HepG2 (cell line): Measurements from ENCODE around the gene NGB. TPM values are rescaled to one million over a fixed set of nuclear protein-coding genes. Genes with fewer than 3 reads are reported as not detected.

Source experiments
- ATAC-seq: fragments of 200-7000 bp; cut with Tn5 transposase; 3 replicates; pipeline ENCODE4 v1.9.1; 2020; ENCODE audit warnings: mild to moderate bottlenecking, moderate library complexity
- BruUV-seq: library from RNA; stranded (reverse); fragments of 400-500 nt; replicated peaks from 2 replicates; lab custom pipeline; 2021; lab: Mats Ljungman, UMichigan
- CTCF ChIA-PET: fragments of 300-600 bp; formaldehyde crosslinking; extraction: SDS; loops from one replicate; lab custom pipeline; 2021; ENCODE audit warnings: low total read pairs, inconsistent platforms, low intra/inter-chr PET ratio; lab: Yijun Ruan, JAX
- POLR2A ChIA-PET: fragments of 350-600 bp; sonication (Branson Sonifier 250); formaldehyde crosslinking; loops from one replicate; lab custom pipeline; 2020; ENCODE audit warnings: antibody characterized with exemption, inconsistent platforms; lab: Yijun Ruan, JAX
- DNase-seq: peaks from one replicate; pipeline ENCODE4 v3.0.0-alpha.2; 2015; ENCODE audit warnings: low spot score
- FAIRE-seq: peaks from 3 replicates; lab custom pipeline; 2011; peaks lifted over from hg19 to GRCh38; lab: Jason Lieb, UNC
- H2AFZ ChIP-seq: one replicate; pipeline ENCODE4 v1.6.1; 2011; ENCODE audit warnings: low read length, inconsistent platforms
- H3K27ac ChIP-seq: fragments of 300-600 bp; 3 replicates; pipeline ENCODE4 v1.8.0; 2011; ENCODE audit warnings: mixed run types, mild to moderate bottlenecking, mixed read lengths, low read length, inconsistent platforms; ENCODE audit not compliant: insufficient read depth; ENCODE audit errors: extremely low read length
- H3K27me3 ChIP-seq, 2 experiments: fragments of 200-600 bp in 1 of 2; 2 replicates in 1 of 2; 3 replicates in 1 of 2; pipeline versions ENCODE4 v1.6.0 to v1.8.0; 2011; ENCODE audit warnings: low read length in 2 of 2, mild to moderate bottlenecking in 2 of 2, moderate library complexity in 2 of 2, inconsistent platforms in 1 of 2; ENCODE audit not compliant: insufficient read depth in 2 of 2, control insufficient read depth in 1 of 2
- H3K36me3 ChIP-seq, 2 experiments: fragments of 200-600 bp in 1 of 2; replicated peaks in 1 of 2; 2 replicates in 1 of 2; 3 replicates in 1 of 2; pipeline versions ENCODE4 v1.5.1 to v1.8.0; 2011; ENCODE audit warnings: low read length in 2 of 2, inconsistent platforms in 1 of 2; ENCODE audit not compliant: insufficient read depth in 2 of 2, control insufficient read depth in 1 of 2
- H3K4me1 ChIP-seq: 2 replicates; pipeline ENCODE4 v1.5.1; 2012; ENCODE audit warnings: low read length, inconsistent platforms; ENCODE audit not compliant: insufficient read depth
- H3K4me2 ChIP-seq: 2 replicates; pipeline ENCODE4 v1.6.0; 2011; ENCODE audit warnings: low read depth, low read length, inconsistent platforms
- H3K4me3 ChIP-seq, 3 experiments: fragments of 200-600 bp in 1 of 3; sonication (generic), shearing (Covaris generic) in 1 of 3; replicated peaks in 1 of 3; 2 replicates each; pipeline ENCODE4 v1.5.1; 2011 to 2016; ENCODE audit warnings: low read length in 3 of 3, inconsistent platforms in 2 of 3, low read depth in 2 of 3, mild to moderate bottlenecking in 2 of 3, control low read depth in 1 of 3, mixed read lengths in 1 of 3; ENCODE audit not compliant: insufficient read depth in 1 of 3
- H3K79me2 ChIP-seq: one replicate; pipeline ENCODE4 v1.6.1; 2011; ENCODE audit warnings: low read length, inconsistent platforms; ENCODE audit not compliant: insufficient read depth
- H3K9ac ChIP-seq: 2 replicates; pipeline ENCODE4 v1.6.0; 2011; ENCODE audit warnings: mild to moderate bottlenecking, low read depth, low read length, inconsistent platforms; ENCODE audit not compliant: insufficient read depth
- H3K9me3 ChIP-seq: 2 replicates; pipeline ENCODE4 v1.5.1; 2012; ENCODE audit warnings: mild to moderate bottlenecking, low read length
- H4K20me1 ChIP-seq: 2 replicates; pipeline ENCODE4 v1.6.0; 2011; ENCODE audit warnings: inconsistent platforms, mild to moderate bottlenecking, low read length, moderate library complexity; ENCODE audit not compliant: insufficient read depth
- CENPT ChIP-seq: sonication (generic); formaldehyde crosslinking; IDR thresholded peaks from 2 replicates; pipeline ENCODE4 v1.8.0; 2022; ENCODE audit warnings: low read depth, mild to moderate bottlenecking, moderate library complexity, missing genetic modification reagents
- HMG20A ChIP-seq: IDR thresholded peaks from 2 replicates; pipeline ENCODE4 v1.6.1; 2016; ENCODE audit warnings: borderline replicate concordance
- HNF4G ChIP-seq, 2 experiments: sonication (generic) in 1 of 2; formaldehyde crosslinking in 1 of 2; IDR thresholded peaks; 2 replicates each; pipeline versions ENCODE4 v1.4.0 to v1.6.1; 2011 to 2020; ENCODE audit warnings: borderline replicate concordance in 2 of 2, low read depth in 2 of 2, mild to moderate bottlenecking in 2 of 2, low read length in 1 of 2, missing genetic modification reagents in 1 of 2, moderate library complexity in 1 of 2
- HOXA7 ChIP-seq: sonication (generic); formaldehyde crosslinking; IDR thresholded peaks from 2 replicates; pipeline ENCODE4 v1.8.1; 2022; ENCODE audit warnings: mild to moderate bottlenecking, missing genetic modification reagents, moderate library complexity
- NR2F2 ChIP-seq: IDR thresholded peaks from 2 replicates; pipeline ENCODE4 v1.6.1; 2012; ENCODE audit warnings: low read depth, inconsistent platforms, borderline replicate concordance
- SNAPC4 ChIP-seq: sonication (generic); formaldehyde crosslinking; IDR thresholded peaks from 2 replicates; pipeline ENCODE4 v1.4.0; 2020; ENCODE audit warnings: mild to moderate bottlenecking, missing genetic modification reagents
- ZFP41 ChIP-seq: sonication (generic); formaldehyde crosslinking; IDR thresholded peaks from 2 replicates; pipeline ENCODE4 v1.4.0; 2020; ENCODE audit warnings: mild to moderate bottlenecking, missing genetic modification reagents, borderline replicate concordance
- ZFY ChIP-seq: sonication (generic); formaldehyde crosslinking; IDR thresholded peaks from 2 replicates; pipeline ENCODE4 v1.4.0; 2020; ENCODE audit warnings: missing genetic modification reagents
- ZNF75D ChIP-seq: sonication (generic); formaldehyde crosslinking; IDR thresholded peaks from 2 replicates; pipeline ENCODE4 v1.8.1; 2023; ENCODE audit warnings: missing genetic modification reagents, mild to moderate bottlenecking, borderline replicate concordance
- WGBS: methylation state at CpG from one replicate; pipeline ENCODE4 v1.1.6; 2017; ENCODE audit warnings: low lambda C conversion rate; 5-methylcytosine and 5-hydroxymethylcytosine counted together
- in situ Hi-C: cut with HindIII; loops from 2 replicates; pipeline ENCODE4 v1.10.0; 2017; ENCODE audit warnings: low pct_unique_long_range_greater_than_20kb; ENCODE audit not compliant: extremely low pct_ligation_motif_present
- intact Hi-C: fragments of 100-400 bp; cut with micrococcal nuclease; formaldehyde crosslinking; loops from one replicate; pipeline ENCODE4 v1.10.0; 2022; ENCODE audit not compliant: unreplicated experiment
- polyA plus RNA-seq, 8 experiments: library from polyadenylated mRNA; depleted of rRNA in 3 of 8; stranded (reverse) in 7 of 8; unstranded in 1 of 8; fragments of >200 nt; fragmentation: Illumina TruSeq in 4 of 8; extraction: Trizol in 4 of 8; gene quantifications; 2 replicates each; pipeline versions ENCODE4 v1.2.1 to v1.2.3, GENCODE V29; 2011 to 2016; ENCODE audit warnings: low read depth in 4 of 8, missing spikeins in 1 of 8, mixed read lengths in 1 of 8; ENCODE audit not compliant: insufficient read depth in 1 of 8
- total RNA-seq, 5 experiments: library from RNA; depleted of rRNA; stranded (reverse); fragments of >200 nt; fragmentation: Illumina TruSeq; extraction: Trizol; gene quantifications; 2 replicates each; pipeline ENCODE4 v1.2.3, GENCODE V29; 2016; ENCODE audit warnings: low read depth in 1 of 5

Gene NGB
- total and polyA plus RNA-seq, 2 of the 13 experiments (the other 11 are each of a cell fraction or from before 2014, with no cell fraction given), result 0.04 TPM; not detected in 1

- TF ChIP-seq ZFP41 (CRISPR knock-in tag) (no peak), HOXA7 (CRISPR knock-in tag) (no peak), ZNF75D (CRISPR knock-in tag) (no peak)
Observed at GRCh38 chr14:77310026-77310425, 39.0 kb upstream of the NGB start (continued).

- no peaks in the 10 kb centered on the region for H3K27me3 ChIP-seq
- H3K9ac ChIP-seq, result no peak overlapping the region
- in situ Hi-C loops, result loop anchor here (10.0 kb wide), 2 partner anchors 106 to 236 kb away; no protein-coding TSS in a partner anchor
- WGBS, result 97% methylated on average over 4 of the region's 4 CpGs
- no peak for ATAC-seq
- H2AFZ ChIP-seq, result no peak overlapping the region
- ChIA-PET POLR2A (no interaction called here), CTCF (no interaction called here)
- no peak overlapping the region for H3K27ac ChIP-seq
- peaks cover 49% of the 10 kb centered on the region for H3K4me1 ChIP-seq
- peaks cover 6 to 17% of the 10 kb centered on the region in 2 experiments for H3K36me3 ChIP-seq
- no peak for DNase-seq
- no peaks in the 10 kb centered on the region for H4K20me1 ChIP-seq
- intact Hi-C loops, result no loop called here
- TF ChIP-seq CENPT (CRISPR knock-in tag) (no peak), HMG20A (CRISPR knock-in tag) (no peak)
- H3K9me3 ChIP-seq, result no peaks in the 10 kb centered on the region
- H3K4me2 ChIP-seq, result no peak overlapping the region
- no TSS peak for BruUV-seq
- H3K79me2 ChIP-seq, result peaks cover 1% of the 10 kb centered on the region
- H3K4me3 ChIP-seq, result no peak overlapping the region
- FAIRE-seq, result no peak
Observed at GRCh38 chr14:77309131-77309530, 38.1 kb upstream of the NGB start.

- FAIRE-seq, result no peak
- DNase-seq, result peak; percentile 58
- ATAC-seq, result peak; percentile 62
- TF ChIP-seq ZFY (CRISPR knock-in tag), result no peak
- TF ChIP-seq HNF4G (IDR thresholded peaks at IDR 0.05; ENCODE audit: borderline replicate concordance, low read depth, low read length), result peak; percentile 14; the same call in 1 of the 2 replicates
- no peak for TF ChIP-seq HNF4G (CRISPR knock-in tag; IDR thresholded peaks at IDR 0.05; ENCODE audit: borderline replicate concordance, low read depth)
- no peak for TF ChIP-seq SNAPC4 (CRISPR knock-in tag)
- no peak for TF ChIP-seq NR2F2
Observed at GRCh38 chr14:77306851-77307496, 36.0 kb upstream of the NGB start.

More at GRCh38 chr14:77306851-77307496, 36.0 kb upstream of the NGB start:
- Histone ChIP-seq H3K4me1 (peaks cover 55% of the 10 kb centered on the region), H3K4me3 (no peak overlapping the region), H3K9me3 (no peaks in the 10 kb centered on the region), H3K4me2 (peak overlapping the region; percentile 34), H3K9ac (no peak overlapping the region; the same call in 1 of the 2 replicates), H4K20me1 (no peaks in the 10 kb centered on the region), H2AFZ (no peak overlapping the region), H3K27ac (peak overlapping the region; percentile 52), H3K27me3 (no peaks in the 10 kb centered on the region), H3K79me2 (no peaks in the 10 kb centered on the region), H3K36me3 (peaks cover 7 to 17% of the 10 kb centered on the region in 2 experiments)
- BruUV-seq, result no TSS peak
- in situ Hi-C loops, result loop anchor here (10.0 kb wide), 2 partner anchors 108 to 238 kb away; no protein-coding TSS in a partner anchor
- 24% methylated on average over 3 of the region's 3 CpGs for WGBS
- POLR2A ChIA-PET, result interaction anchor here (1.0 to 1.5 kb wide), 3 partner anchors 8 to 14 kb away, joined by 4 to 6 read pairs (median 4); partner anchors contain the start of genes GSTZ1 and POMT2
- CTCF ChIA-PET, result no interaction called here
- intact Hi-C loops, result no loop called here
